ENCODE data around the gene TUBA3E. TPM values are rescaled to one million over a fixed set of nuclear protein-coding genes. Genes with fewer than 3 reads are reported as not detected.
A peak's percentile ranks its signal among the peaks of the same experiment; 100 is the strongest.

Gene TUBA3E
- total and polyA plus RNA-seq, 2 of the 13 experiments (the other 11 are each of a cell fraction or from before 2014, with no cell fraction given): not detected

GRCh38 chr2:130183512-130184373 is 14.5 kb downstream of the TUBA3E start (continued):
- TF ChIP-seq, protein P1, sequence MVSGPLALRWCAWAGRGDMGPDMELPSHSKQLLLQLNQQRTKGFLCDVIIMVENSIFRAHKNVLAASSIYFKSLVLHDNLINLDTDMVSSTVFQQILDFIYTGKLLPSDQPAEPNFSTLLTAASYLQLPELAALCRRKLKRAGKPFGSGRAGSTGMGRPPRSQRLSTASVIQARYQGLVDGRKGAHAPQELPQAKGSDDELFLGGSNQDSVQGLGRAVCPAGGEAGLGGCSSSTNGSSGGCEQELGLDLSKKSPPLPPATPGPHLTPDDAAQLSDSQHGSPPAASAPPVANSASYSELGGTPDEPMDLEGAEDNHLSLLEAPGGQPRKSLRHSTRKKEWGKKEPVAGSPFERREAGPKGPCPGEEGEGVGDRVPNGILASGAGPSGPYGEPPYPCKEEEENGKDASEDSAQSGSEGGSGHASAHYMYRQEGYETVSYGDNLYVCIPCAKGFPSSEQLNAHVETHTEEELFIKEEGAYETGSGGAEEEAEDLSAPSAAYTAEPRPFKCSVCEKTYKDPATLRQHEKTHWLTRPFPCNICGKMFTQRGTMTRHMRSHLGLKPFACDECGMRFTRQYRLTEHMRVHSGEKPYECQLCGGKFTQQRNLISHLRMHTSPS (CRISPR knock-in tag; IDR thresholded peaks at IDR 0.05; ENCODE audit: low read depth): peak; percentile 53; the same call in 1 of the 2 replicates
- TF ChIP-seq HOXA3 (CRISPR knock-in tag; IDR thresholded peaks at IDR 0.05) (0 out of 2 replicates have a peak, but pooled peaks have one; percentile 21), IKZF1 (IDR thresholded peaks at IDR 0.05) (no peak), ZNF296 (CRISPR knock-in tag; conservative IDR thresholded peaks at IDR 0.05) (no peak), SP4 (CRISPR knock-in tag; IDR thresholded peaks at IDR 0.05) (no peak), GZF1 (CRISPR knock-in tag; IDR thresholded peaks at IDR 0.05) (0 out of 2 replicates have a peak, but pooled peaks have one; percentile 21), KDM6A (CRISPR knock-in tag; IDR thresholded peaks at IDR 0.05; ENCODE audit: low read depth) (no peak), MIER2 (CRISPR knock-in tag; IDR thresholded peaks at IDR 0.05) (no peak), ZNF792 (CRISPR knock-in tag; IDR thresholded peaks at IDR 0.05) (no peak), ZBTB46 (CRISPR knock-in tag; IDR thresholded peaks at IDR 0.05; ENCODE audit: borderline replicate concordance) (no peak), TAF1 (CRISPR knock-in tag; IDR thresholded peaks at IDR 0.05) (peak; percentile 24; the same call in 1 of the 2 replicates), ZNF317 (CRISPR knock-in tag; IDR thresholded peaks at IDR 0.05) (no peak)
- TF ChIP-seq, protein P2, sequence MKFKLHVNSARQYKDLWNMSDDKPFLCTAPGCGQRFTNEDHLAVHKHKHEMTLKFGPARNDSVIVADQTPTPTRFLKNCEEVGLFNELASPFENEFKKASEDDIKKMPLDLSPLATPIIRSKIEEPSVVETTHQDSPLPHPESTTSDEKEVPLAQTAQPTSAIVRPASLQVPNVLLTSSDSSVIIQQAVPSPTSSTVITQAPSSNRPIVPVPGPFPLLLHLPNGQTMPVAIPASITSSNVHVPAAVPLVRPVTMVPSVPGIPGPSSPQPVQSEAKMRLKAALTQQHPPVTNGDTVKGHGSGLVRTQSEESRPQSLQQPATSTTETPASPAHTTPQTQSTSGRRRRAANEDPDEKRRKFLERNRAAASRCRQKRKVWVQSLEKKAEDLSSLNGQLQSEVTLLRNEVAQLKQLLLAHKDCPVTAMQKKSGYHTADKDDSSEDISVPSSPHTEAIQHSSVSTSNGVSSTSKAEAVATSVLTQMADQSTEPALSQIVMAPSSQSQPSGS (CRISPR knock-in tag; IDR thresholded peaks at IDR 0.05): 0 out of 2 replicates have a peak, but pooled peaks have one; percentile 18
- TF ChIP-seq, protein P3, sequence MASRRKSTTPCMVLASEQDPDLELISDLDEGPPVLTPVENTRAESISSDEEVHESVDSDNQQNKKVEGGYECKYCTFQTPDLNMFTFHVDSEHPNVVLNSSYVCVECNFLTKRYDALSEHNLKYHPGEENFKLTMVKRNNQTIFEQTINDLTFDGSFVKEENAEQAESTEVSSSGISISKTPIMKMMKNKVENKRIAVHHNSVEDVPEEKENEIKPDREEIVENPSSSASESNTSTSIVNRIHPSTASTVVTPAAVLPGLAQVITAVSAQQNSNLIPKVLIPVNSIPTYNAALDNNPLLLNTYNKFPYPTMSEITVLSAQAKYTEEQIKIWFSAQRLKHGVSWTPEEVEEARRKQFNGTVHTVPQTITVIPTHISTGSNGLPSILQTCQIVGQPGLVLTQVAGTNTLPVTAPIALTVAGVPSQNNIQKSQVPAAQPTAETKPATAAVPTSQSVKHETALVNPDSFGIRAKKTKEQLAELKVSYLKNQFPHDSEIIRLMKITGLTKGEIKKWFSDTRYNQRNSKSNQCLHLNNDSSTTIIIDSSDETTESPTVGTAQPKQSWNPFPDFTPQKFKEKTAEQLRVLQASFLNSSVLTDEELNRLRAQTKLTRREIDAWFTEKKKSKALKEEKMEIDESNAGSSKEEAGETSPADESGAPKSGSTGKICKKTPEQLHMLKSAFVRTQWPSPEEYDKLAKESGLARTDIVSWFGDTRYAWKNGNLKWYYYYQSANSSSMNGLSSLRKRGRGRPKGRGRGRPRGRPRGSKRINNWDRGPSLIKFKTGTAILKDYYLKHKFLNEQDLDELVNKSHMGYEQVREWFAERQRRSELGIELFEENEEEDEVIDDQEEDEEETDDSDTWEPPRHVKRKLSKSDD (CRISPR knock-in tag; IDR thresholded peaks at IDR 0.05; ENCODE audit: low read depth): no peak
- TF ChIP-seq, protein P4, sequence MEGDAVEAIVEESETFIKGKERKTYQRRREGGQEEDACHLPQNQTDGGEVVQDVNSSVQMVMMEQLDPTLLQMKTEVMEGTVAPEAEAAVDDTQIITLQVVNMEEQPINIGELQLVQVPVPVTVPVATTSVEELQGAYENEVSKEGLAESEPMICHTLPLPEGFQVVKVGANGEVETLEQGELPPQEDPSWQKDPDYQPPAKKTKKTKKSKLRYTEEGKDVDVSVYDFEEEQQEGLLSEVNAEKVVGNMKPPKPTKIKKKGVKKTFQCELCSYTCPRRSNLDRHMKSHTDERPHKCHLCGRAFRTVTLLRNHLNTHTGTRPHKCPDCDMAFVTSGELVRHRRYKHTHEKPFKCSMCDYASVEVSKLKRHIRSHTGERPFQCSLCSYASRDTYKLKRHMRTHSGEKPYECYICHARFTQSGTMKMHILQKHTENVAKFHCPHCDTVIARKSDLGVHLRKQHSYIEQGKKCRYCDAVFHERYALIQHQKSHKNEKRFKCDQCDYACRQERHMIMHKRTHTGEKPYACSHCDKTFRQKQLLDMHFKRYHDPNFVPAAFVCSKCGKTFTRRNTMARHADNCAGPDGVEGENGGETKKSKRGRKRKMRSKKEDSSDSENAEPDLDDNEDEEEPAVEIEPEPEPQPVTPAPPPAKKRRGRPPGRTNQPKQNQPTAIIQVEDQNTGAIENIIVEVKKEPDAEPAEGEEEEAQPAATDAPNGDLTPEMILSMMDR (CRISPR knock-in tag; IDR thresholded peaks at IDR 0.05): no peak

Measured in HepG2 (cell line).